Hematopoietic multipotent progenitor cell treated with erythropoietin and hydrocortisone succinate and interleukin-3 and kit ligand, for 4 days (in vitro differentiated cells): ENCODE data around the gene NAT14.
A peak's percentile ranks its signal among the peaks of the same experiment; 100 is the strongest.

Source experiments
- DNase-seq: peaks from one replicate; pipeline ENCODE4 v3.0.0-alpha.2; 2015

The NAT14 gene

DNA sequence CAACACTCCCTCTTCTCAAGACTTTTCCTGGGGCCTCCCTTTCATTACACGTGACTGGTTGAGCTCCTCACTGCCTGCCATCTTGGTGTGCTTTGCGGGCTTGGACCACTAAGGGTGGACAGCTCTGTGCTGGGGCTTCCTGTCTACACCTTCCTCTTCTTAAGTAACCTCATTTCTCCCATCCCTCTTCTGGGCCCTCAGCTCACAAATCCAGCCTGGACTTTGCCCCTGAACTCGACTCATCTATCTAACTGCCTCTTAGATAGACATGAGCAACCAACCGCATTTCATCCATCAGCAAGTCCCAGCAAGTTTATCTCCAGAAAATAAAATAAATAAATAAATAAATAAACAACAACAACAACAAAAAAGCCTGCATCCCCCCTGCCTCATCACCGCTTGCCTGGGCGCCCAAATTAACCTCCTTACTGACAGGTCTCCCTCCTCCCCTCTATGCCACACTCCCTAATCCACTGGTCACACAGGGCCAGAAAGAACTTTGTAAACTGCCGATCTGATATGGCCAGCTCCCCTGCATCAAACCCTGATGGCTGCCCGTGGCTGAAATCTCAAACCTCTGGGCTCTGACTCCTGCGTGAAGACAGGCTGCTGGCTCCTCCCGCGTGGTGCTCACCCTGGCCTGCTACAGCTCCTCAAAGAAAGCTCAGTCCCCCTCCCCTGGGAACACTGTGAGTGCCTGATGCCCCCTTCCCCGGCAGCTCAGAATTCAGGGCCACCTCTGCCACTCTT, 31.3 kb upstream of the NAT14 start:
- no peak for DNase-seq

GRCh38 chr19:55454787-55455243, 30.2 kb upstream of the NAT14 start:
- peak; percentile 84 for DNase-seq

GRCh38 chr19:55455576-55456235, 29.3 kb upstream of the NAT14 start:
- DNase-seq, result no peak

DNA sequence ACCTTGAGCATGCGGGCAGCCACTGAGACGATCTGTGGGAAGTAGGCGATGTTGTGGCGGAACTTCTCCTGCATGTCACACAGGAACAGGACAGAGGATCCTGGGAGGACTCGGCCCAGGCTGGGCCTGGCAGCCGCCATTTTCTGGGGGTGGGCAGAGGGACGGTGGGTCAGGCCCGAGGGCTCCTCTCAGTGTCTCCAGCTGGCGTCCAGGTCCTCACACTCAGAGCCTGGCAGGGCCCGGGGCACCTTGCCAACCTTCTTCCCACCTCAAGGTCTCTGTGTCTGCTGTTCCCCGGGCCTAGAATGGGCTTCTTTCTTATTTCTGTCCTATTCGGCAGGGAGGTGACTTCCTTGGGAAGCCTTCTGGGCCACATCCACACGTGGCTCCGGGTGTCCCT, 28.6 kb upstream of the NAT14 start:
- no peak for DNase-seq

- DNase-seq, result no peak
Observed at GRCh38 chr19:55457683-55458457, 27.1 kb upstream of the NAT14 start.

DNA sequence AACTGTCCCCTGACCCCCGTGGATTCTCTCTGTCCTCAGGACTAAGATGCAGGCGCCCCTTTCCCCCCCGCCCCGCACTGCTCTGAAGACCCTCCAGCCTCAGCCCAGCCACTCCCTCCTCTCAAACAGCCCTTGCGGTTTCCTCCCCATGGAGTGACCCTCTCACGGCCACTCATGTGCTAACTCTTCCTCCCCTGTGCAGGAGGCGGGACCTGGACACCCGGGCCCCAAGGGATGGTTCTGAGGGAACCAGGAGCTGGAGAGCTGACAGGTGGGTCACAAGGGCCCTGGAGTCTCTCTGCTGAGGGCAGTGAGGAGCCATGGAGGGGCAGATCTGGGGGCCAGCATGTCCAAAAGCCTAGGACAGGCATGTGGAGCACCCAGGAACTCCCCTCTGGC, 25.4 kb upstream of the NAT14 start:
- no peak for DNase-seq

DNA sequence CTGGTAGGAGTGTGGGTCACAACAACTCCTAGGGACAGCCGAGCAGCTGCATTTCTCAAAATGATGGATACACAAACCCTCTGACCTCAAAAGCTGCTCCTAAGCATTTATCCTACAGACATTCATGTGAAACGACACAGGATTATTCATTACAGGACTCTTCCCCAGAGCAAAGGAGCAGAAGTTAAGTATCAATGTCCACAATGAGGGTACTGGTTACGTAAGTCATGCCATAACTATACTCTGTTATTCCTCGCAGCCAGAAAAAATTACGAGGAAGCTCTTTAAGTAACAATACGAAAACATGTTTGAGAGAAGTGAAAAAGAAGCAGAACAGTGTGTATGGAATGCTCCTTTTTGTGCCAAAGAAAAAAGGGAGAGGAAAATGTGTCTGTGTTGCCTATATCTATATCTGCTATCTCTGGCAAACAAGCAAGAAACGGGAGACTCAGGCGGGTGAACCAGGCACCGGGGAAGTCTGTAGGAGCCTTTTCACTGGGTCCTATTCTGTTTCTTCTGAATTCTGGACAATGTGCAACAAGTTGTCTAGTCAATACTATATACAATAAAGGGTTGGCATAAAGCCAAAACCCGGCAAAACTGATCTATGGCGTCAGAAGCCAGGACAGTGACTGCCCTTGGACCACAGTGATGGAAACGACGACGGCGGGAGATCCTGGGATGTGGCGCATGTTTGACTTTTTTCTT, 24.9 kb upstream of the NAT14 start:
- DNase-seq, result peak; percentile 36

DNA sequence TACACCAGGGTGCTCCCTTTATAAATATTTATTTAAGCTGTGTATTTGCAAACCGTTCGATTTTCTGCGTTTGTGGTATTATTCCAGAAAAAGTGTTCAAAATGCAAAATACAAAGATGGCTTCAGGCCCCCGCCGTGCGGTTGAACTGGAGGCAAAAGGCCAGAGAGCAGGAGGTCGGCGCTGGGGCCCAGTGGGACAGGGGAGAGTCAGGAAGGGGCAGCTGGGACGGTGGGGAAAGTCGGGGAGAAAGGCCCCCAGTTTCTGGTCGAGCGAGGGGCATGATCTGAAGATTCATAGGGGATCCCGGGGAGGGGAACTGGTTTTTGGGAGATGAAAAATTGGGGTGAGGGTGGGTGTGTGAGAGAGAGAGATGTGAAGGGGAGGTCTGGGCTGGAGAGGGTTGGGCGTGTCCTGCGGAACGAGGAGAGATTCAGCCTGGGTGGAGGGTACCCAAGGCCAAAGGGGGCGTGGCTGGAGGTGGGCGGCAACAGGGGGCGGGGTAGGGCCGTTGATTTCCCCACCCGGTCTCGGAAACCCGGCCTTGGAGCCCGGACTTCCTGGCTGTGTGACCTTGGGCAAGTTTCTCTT, 24.2 kb upstream of the NAT14 start:
- DNase-seq, result peak; percentile 94

DNA sequence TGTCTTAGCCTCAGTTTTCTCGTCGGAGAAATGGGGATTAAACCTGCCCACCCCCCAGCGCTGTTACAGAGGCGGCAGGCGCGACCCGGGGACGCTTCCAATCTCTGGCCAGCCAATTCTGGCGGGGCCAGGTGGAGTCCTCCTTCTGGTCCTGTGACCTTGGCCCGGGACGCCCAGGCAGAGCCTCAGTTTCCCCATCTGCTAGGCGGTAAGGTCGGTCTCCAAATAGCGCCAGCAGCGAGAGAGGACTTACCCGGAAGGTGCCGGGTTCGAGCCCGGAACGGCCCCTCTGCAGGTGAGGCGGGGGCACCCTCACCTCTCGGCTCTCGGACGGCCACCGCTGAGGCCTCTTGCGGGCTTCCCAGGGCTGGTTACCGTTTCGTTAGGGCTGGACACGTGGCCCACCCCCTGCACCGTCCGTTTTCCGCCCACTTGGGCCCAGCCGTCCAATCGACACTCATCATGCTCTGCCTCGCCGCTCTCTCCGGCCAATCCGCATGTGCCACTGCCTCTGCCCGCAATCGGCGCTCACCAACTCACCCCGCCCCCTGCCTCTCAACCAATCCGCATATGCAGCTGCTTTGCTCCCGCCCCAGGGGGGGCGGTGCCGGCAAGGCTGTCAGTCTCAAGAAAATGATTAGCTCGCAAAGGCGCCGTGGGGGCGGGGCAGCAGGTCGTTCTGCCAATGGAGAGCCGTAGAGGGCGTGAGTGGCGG, 23.6 kb upstream of the NAT14 start, which contains the start of gene ISOC2:
ISOC2 (minus strand) TSS at position 384 of the 715 bp plus-strand sequence. CDS start 5,156 bp downstream, outside the sequence.
- DNase-seq, result peak; percentile 100

GRCh38 chr19:55461974-55462626, 22.9 kb upstream of the NAT14 start:
- peak; percentile 84 for DNase-seq

GRCh38 chr19:55462722-55463121, 22.3 kb upstream of the NAT14 start:
- no peak for DNase-seq

- no peak for DNase-seq
Observed at GRCh38 chr19:55463583-55464031, 21.4 kb upstream of the NAT14 start.

- DNase-seq, result no peak
Observed at GRCh38 chr19:55464039-55464661, 20.8 kb upstream of the NAT14 start.

GRCh38 chr19:55464662-55465054, 20.3 kb upstream of the NAT14 start, which contains the start of gene C19orf85:
C19orf85 (minus strand) TSS chr19:55464751; CDS start chr19:55464554, 197 bp downstream.
- DNase-seq, result no peak

DNA sequence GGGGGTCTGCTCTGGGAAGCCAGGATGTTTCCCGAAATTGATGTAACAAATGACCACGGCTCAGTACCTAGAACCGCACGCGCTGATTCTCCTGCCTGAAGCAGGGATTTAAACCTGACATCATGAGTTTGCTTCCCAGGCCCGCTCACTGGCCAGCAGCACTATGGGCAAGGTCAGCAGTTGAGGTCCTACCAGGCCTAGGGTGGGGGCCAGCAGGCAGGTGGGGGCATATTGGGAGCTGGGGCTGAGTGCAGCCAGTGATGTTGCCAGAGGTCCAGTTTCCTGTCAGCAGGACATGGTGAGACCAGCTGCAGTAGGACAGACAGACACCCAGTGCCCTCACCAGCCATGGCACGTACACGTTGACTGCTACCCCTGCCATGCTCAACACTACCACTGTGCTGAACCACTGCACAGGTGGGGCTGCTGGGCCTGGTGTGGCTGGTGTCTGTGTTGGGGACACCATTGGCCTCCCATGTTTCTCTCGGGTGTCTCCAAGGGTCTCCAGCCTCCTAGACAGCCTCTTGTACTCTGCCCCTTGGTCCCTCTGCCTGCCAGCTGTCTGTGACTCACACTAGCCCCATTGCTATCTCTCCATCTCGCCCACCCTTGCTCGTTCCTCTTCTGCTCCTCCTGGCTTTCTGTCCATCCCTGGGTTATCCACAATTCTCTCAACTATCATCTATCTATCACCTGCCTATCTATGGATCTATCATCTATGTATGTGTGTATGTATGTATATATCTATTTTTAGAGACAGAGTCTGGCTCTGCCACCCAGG, 19.3 kb upstream of the NAT14 start:
- DNase-seq, result peak; percentile 67

DNA sequence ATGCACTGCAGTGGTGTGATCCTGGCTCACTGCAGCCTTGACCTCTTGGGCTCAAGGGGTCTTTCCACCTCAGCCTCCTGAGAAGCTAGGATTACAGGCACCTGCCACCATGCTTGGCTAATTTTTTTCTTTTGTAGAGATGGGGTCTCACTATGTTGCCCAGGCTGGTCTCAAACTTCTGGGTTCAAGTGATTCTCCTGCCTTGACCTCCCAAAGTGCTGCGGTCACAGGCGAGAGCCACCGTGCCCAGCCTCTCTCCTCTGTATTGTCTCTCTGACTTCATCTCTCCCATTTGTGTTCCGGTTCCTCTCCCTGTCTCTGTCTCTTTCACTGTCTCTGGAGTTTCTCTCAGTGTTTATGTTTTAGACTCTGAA, 18.8 kb upstream of the NAT14 start:
- no peak for DNase-seq

GRCh38 chr19:55467236-55468053, 17.5 kb upstream of the NAT14 start:
- DNase-seq, result peak; percentile 80

DNA sequence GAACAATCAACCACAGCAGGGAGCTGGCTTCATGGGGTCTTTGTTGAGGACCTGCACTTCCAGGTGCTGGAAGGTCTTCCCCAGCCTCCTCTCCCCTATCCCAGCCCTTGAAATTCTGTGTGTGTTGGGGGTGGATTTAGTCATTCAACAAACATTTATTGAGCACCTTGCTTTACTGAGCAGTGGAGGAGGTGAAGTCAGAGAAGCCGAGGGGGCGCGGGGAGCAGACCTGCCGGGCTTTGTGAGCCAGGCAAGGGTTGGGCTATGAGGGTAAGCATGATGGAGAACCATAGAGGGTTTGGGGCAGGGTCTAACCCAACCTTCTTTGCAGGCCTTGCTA, 17.0 kb upstream of the NAT14 start:
- no peak for DNase-seq

- DNase-seq, result no peak
Observed at GRCh38 chr19:55471266-55471665, 13.7 kb upstream of the NAT14 start.
